Measurements from ENCODE around the gene GZMH. TPM values are rescaled to one million over a fixed set of nuclear protein-coding genes. Genes with fewer than 3 reads are reported as not detected.
"Not testable (repeated sequence)": the region's sequence is repeated elsewhere in the genome, so short reads cannot be mapped to it uniquely, and the experiment has no call there.

The GZMH gene, protein sequence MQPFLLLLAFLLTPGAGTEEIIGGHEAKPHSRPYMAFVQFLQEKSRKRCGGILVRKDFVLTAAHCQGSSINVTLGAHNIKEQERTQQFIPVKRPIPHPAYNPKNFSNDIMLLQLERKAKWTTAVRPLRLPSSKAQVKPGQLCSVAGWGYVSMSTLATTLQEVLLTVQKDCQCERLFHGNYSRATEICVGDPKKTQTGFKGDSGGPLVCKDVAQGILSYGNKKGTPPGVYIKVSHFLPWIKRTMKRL
- not detected for total RNA-seq

DNA sequence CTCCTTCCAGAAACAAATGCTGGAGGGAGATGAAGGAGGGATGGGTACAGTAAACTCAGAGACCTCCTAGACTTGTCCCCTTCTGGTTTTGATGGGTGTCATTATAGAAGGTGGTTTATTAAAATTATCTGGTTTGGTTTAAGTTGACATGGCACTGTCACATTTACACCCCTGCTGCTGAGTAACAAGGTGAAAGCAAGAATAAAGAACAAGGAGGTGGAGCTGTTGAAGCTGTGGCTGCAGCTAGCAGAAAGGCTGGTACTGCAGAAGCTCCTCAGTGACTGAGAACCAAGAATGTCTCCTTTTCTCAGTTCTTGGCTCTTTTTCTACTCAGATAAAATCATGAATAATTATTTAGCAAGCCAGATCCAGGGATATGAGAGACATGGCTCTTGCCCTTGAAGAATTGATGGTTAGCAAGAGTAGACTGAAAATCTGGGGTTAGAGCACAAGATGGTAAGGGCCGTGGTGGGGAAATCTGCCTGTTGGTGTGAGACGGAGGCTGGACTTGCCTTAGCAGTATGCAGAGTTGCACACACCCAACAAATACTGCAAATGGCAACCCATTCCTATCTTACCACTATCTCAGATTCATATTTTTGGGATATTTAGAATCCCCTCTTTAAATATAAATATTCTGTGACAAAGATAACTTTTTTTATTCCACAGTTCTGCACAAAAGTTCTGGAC, at the start of gene GZMH:
GZMH (minus strand) TSS at position 31 of the 690 bp plus-strand sequence. CDS start 72 bp downstream, outside the sequence.
- no peak for FAIRE-seq

DNA sequence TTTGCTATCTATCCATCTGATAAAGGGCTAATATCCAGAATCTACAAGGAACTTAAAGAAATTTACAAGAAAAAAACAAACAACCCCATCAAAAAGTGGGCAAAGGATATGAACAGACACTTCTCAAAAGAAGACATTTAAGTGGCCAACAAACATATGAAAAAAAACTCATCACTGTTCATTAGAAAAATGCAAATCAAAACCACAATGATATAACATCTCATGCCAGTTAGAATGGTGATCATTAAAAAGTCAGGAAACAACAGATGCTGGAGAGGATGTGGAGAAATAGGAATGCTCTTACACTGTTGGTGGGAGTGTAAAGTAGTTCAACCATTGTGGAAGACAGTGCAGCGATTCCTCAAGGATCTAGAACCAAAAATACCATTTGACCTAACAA, 38.9 kb upstream of the GZMH start:
- FAIRE-seq; DNase-seq (ENCODE audit: low spot score in 2 of 2): not testable (repeated sequence)

More for the DNA sequence above, at the start of gene GZMH:
- no peak for DNase-seq (ENCODE audit: low spot score in 2 of 2)

DNA sequence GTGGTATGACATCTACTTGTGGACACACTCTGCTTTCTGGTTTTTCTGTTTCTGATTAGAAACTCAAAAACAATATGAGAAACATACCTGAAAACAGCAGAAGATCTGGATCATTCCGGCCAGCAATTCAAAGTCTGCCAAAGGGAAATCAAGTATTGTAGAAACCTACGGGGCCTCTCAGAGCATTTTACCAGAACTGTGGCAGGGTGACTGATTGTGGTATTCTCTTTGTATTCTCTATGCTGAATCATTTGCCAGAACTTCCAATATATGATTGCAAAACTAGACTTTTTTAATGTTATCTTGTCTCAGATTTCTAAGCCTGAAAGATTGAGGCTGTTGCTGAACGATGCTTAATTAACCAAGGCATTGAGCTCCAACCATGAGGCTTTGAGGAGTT, 30.4 kb upstream of the GZMH start:
- DNase-seq (ENCODE audit: low spot score in 2 of 2) (no peak), FAIRE-seq (no peak)

DNA sequence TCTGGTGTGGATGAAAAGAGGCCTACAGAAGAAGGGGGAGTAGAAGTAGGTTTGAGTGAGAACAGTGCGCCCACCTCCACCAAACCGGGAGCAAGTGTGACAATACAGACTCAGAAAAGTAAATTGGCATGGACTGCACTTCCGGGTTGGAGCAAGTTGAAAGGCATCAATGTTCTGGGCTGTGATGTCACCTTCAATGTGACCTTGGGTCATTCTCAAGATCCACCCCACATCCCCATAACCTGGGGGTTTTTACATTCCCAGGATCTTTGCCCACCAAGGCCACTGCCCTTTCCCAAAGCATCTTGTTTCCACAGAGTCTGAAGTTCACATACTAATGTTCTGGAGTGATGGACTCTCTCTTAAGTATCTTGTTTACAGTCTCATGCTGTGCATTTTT, 29.8 kb upstream of the GZMH start:
- FAIRE-seq (no peak), DNase-seq (ENCODE audit: low spot score in 2 of 2) (no peak)

DNA sequence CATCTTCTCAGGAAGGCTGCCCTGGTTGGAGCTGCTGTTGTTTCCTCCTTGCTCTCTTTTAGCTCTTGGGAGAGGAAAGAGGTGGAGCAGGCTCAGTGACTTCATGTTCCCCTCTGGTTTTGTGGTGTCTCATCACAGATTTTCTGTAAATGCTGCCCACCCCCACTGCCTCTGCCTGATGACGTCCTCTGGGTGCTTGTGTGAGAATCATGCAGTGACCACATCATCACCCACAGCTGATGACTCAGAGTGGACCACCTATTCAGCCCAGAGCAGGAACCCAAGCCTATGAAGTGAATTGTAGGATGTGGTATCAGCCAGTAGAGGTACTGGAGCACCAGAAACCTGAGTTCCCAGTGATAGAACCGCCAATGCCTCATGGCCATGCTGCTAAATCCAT, 24.7 kb upstream of the GZMH start, which contains the start of gene GZMB:
GZMB (minus strand) TSS at position 33 of the 400 bp plus-strand sequence; CDS start at position 3, 30 bp downstream.
- FAIRE-seq (no peak), DNase-seq (ENCODE audit: low spot score in 2 of 2) (no peak)

DNA sequence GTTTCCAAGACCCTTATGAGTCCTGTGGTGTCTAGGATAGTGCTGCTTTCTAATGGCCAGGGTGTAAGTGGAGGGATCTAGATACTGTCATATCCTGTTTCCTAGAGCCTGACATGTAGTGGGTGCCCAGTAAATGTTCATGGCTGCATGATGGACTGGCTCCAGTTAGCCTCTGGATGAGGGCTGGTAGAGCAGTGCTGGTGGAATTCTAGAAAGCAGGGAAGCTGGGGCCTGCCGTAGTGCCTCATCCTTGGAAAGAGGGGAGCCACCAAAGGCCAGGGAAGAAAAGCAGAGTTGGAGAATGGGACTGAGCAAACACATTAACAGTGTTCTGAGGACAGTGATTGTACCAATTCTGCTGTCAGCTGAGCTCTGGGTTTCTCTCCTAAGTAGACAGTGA, 23.9 kb upstream of the GZMH start:
- DNase-seq (ENCODE audit: low spot score in 2 of 2) (no peak), FAIRE-seq (no peak)

- DNase-seq (ENCODE audit: low spot score in 2 of 2) (no peak), FAIRE-seq (no peak)
These were observed 23.3 kb upstream of the GZMH start for GRCh38 chr14:24632761-24633160.

DNA sequence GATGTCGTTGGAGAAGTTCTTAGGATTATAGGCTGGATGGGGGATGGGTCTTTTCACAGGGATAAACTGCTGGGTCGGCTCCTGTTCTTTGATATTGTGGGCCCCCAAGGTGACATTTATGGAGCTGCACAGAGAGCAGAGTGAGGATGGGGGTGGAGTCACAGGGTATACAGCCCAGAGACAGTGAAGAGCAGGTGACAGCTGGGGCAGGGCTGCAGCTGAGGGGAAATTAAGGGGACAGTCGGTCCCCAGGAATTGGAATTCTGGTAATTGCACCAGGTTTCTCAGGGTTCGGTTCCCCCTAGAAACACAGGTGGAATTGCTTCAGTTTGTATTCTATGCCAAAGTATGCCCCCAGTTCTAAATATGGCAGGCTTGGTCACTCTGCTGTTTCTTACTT, 22.9 kb upstream of the GZMH start:
- DNase-seq (ENCODE audit: low spot score in 2 of 2) (no peak), FAIRE-seq (no peak)

DNA sequence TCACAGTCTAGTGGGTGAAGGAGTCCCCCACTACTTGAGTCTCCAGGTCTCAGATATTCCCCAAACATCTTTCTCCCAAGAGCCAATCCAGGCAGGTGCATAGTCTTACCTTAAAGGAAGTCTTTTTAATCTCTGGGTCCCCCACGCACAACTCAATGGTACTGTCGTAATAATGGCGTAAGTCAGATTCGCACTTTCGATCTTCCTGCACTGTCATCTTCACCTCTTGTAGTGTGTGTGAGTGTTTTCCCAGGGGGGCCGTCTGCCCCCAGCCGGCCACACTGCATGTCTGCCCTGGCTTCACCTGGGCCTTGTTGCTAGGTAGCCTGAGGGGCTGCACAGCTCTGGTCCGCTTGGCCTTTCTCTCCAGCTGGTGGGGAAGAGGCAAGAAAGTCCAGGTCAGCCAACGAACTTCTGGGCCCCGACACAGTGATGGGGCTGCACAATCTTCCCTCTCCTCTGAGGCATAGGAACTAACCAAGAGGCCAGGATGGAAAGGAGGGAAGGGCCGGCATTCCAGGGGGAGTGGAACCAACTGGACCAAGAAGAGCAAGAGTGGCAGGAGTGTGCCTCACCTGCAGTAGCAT, 22.4 kb upstream of the GZMH start:
- FAIRE-seq: no peak
- no peak for DNase-seq (ENCODE audit: low spot score in 2 of 2)

- DNase-seq (ENCODE audit: low spot score in 2 of 2) (no peak), FAIRE-seq (no peak)
These were observed 21.5 kb upstream of the GZMH start for GRCh38 chr14:24630872-24631477.

DNA sequence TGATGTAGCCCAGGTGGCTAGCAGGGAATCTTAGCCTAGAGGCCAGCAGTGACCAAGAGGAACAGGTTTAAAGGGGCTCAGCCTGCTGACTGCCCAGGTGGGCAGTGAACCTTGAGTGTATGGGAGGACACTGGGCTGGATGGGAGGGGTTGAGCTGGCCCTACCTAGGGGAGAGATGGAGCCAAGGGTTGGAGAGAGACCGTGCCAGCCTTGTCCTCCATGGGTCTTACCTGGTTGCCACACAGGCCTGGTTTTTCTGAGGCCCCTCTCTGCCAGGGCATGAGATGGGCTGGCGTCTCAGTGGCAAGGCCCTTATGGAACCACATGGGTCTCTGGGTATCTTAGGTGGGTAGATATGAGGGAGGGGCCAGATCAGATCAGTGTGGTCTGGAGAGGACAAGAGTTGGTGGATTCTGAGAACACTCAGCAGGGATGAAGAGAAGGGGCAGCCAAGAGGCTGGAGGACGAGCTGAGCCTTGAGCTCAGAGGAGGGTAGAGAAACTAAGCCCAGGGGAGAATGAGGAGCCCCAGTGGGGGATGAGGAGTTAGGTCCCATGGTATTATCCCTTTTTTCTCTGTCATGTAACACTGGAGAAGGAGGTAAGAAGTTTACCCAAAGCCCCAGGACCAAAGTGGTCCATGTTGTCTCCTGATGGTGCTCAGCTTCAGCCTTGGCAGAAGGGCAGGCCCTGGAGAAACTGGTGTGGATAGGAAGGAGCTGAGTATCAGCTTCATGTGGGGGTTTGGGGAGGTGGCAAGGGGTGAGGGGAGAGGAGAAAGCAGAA, 20.8 kb upstream of the GZMH start:
- FAIRE-seq: no peak

DNA sequence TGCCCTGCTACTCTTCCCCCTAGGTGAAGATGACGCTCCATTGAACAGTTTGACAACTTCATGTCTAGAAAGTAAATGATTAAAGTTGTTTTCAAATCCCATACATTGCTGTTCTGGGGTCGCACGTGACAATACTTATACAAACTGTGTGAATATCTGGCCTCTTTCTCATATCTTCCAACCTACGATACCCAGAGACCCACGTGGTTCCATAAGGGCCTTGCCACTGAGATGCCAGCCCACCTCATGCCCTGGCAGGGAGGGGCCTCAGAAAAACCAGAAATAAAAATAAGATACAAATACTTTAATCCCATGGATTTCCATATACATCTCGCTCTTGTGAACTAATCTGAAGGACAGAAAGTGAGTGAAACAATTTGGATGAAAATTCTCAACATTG, 20.0 kb upstream of the GZMH start:
- no peak for FAIRE-seq

More for the DNA sequence above, 20.8 kb upstream of the GZMH start:
- no peak for DNase-seq (ENCODE audit: low spot score in 2 of 2)

DNA sequence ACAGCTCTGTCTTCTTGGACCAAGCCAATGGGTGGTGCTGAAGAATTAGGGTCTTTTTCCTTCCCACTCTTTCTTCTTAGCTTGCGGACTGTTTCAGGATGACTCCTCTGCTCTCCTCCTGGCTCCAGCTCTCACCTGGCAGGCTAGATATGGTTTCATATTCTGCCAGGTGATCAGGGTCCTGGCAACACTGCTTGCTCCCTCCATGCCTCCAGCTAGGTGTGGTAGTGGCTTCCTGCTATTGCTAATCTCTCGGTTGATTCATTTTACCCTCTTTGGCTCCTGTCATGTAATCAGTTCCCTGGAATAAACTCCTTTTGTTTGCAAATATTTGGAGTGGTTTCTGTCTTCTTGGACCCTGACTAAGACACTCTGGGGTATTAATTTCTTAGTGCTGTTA, 4.3 kb upstream of the GZMH start:
- FAIRE-seq (no peak), DNase-seq (ENCODE audit: low spot score in 2 of 2) (no peak)

More for the DNA sequence above, 20.0 kb upstream of the GZMH start:
- no peak for DNase-seq (ENCODE audit: low spot score in 2 of 2)

DNA sequence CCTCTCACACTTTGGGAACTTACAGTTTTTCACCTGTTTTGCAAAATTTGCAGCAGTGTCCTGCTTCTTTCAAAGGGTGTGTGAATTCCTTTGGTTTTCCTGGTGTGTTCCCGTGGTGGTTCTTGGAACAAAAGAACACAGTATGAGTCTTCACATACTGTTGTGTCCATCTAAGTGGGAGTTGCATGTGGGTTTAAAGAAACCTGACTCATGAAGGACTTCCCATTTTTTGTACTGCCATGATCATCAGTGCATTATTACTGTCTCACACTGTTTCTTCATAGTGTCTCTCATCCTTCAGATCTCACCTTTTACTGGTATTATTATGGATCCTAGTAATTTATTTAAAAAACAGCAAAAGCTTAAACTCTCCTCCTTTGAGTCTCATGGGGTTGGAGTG, 3.8 kb upstream of the GZMH start:
- no peak for DNase-seq (ENCODE audit: low spot score in 2 of 2)
- no peak for FAIRE-seq

DNA sequence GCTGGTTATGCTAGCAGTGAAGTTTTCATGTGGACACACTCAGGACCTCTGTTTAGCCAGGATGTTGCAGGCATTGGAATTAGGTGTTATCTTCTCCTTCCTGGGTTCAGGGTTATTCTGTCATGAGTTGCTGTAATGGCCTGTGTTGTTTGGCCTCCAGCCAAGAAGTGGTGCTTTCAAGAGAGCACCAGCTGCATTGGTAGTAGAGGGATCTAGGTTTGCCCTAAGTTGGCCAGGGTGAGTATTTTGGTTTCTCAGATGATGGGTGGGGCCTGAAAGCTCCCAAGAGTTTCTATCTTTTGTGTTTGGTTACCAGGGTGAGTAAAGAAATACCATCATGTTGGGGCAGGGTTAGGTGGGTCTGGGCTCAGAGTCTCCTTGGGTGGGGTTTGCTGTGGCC, 2.7 kb upstream of the GZMH start:
- no peak for DNase-seq (ENCODE audit: low spot score in 2 of 2)
- FAIRE-seq: no peak

DNA sequence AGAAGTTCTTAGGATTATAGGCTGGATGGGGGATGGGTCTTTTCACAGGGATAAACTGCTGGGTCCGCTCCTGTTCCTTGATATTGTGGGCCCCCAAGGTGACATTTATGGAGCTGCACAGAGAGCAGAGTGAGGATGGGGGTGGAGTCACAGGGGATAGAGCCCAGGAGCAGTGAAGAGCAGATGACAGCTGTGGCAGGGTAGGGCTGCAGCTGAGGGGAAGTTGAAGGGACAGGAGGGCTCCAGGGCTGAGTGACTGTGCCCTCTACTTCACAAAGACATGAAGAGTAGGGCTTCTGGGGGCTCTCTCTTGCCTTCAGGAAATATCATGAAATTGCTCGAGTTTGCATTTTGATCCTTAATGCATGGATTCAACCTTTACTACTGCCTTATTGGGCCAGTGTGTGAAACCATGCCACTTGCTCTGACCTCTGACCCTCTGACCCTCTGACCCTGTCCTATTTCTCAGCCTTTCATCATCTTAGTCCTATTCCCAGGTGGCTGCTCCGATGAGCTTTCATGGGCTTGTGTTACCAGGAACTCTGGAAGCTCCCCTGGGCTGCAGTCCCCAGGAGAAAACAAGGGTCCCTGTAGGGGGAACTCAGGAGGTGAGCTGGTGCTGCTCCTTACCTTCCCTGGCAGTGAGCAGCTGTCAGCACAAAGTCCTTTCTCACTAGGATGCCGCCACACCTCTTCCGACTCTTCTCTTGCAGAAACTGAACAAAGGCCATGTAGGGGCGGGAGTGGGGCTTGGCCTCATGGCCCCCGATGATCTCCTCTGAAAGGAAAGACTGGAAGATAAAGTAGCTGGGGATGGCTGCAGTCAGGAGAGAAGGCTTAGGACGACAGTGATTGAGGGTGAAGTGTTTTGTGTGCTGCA, 1.6 kb downstream of the GZMH start:
- FAIRE-seq (no peak), DNase-seq (ENCODE audit: low spot score in 2 of 2) (no peak)

DNA sequence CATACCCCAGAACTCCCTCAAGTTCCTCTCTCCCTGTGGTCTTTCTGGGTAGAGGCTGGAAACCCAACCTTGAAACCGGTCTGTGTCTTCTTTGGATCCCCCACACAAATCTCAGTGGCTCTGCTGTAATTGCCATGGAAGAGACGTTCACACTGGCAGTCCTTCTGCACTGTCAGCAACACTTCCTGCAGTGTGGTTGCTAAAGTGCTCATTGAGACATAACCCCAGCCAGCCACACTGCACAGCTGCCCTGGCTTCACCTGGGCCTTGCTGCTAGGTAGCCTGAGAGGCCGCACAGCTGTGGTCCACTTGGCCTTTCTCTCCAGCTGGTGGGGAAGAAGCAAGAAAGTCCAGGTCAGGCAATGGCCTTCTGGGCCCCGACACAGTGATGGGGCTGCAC, 2.4 kb downstream of the GZMH start:
- no peak for DNase-seq (ENCODE audit: low spot score in 2 of 2)
- FAIRE-seq: no peak

GRCh38 chr14:24606297-24606696, 3.2 kb downstream of the GZMH start:
- no peak for DNase-seq (ENCODE audit: low spot score in 2 of 2)
- no peak for FAIRE-seq

- FAIRE-seq (no peak), DNase-seq (ENCODE audit: low spot score in 2 of 2) (no peak)
These were observed 3.9 kb downstream of the GZMH start for GRCh38 chr14:24605435-24606190.
